Activated T-helper 1 cell treated with anti-CD3 and anti-CD28 coated beads, Interleukin-2, amount 50 U/mL, for 16 hours (primary cell): Measurements from ENCODE around the gene AGAP1.

Experiments used
- DNase-seq, 2 donors: peaks; one replicate each; pipeline ENCODE4 v3.0.0-alpha.2; 2020; ENCODE audit warnings: low read depth in 1 of 2, low spot score in 1 of 2

The AGAP1 gene

DNA sequence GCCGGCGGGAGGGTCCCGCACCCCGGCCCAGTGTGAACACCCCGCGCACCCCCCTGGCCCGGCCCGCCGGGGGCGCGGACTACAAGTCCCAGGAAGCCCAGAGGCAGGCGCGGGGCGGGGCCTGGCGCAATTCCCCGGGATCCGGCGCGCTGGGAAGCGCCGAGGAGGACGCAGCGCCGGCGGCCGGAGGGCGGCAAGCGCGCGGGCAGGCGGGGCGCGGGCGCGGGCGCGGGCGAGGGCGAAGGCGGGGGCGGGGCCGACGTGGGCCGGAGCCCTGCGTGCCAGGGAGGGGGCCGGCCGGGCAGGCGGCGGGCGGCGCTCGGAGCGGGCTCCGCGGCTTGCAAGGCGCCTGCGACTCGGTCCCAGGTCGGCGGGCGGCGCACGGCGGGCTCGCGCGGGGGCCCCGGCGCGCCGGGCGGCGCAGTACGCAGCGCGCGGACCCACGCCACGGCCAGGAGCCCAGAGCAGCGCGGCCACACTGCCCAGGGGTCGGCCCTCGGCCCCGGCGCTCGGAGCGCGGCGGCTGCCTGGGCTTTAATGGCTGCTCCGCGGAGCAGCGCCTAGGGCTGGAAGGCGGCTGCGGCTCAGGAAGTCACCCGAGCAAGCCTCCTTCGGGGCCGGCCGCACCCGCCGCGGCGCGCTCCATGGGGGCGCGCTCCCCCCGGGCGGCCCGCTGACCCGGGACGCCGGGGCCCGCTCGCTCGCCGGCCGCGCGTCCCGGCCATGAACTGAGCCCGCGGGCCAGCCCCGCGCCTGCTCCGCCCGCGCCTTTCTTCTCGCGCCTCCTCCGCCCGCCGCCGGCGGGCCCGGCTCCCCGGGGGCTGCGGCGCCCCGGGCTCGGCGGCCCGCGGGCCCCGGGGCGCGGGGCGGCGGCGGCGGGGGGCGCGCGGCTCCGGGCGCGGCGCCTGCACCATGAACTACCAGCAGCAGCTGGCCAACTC, at the start of gene AGAP1:
TSS of gene AGAP1 (plus strand) at position 269 of the 941 bp plus-strand sequence.
- no peak for DNase-seq

DNA sequence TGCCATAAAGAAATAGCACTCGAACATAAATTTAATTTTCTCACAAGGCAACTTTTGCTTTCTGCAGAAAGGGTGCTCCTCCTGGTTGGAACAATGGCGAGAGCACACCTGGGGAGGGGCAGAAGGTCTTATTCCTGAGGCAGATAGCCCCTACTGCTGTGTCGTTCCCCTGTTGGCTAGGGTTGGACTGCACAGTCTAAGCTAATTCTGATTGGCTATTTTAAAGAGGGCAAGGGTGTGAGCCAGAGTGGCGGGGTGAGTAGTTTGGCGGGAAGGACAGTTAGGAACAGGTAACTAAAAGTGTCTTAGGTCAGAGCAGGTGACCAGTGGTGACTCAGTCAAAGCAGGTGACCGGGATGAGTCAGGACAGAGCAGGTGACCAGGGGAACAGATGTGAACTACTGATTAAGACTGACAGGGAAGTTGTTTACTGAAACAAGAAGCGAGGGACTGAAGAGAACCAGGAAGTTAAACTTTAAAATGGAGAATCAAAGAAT, 49.7 kb upstream of the AGAP1 start:
- DNase-seq = no peak

DNA sequence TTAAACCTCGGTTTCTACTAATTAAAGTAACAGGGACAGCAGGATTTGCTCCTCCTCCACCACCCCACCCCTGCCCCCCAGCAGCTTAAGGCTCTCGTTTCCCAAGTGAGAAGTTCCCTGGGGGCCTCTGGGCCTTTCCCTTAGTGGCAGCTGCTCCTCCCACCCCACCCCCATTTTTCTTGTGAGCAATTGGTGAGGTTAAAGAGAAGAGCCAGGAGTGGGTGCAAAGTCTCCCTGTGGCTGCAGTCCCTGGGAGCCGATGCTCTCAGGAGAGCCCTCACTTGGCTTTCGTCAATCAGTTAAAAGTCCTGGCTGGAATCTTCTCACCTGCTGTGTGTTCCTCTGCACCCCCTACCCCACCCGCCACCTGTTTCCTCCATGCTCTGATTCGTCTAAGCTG, 48.7 kb upstream of the AGAP1 start:
- DNase-seq = no peak

DNA sequence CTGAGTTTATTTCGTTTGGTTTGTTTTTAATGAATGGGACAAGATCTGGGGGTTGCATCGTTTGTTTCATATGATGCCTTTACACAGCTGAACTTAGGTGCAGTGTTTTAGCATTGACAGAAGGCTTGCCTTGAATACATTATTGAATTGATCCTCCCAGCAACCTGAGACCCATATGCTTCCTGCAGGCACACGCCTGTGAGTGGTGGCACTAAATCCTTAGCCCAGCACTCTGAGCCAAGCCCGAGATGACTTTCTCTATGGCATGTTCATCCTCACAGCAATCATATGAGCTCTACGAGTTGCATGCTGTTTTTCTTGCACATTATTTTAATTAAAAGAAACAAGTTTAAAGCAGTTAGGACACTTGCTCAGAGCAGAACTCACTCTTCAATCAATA, 47.8 kb upstream of the AGAP1 start:
- DNase-seq = no peak

DNA sequence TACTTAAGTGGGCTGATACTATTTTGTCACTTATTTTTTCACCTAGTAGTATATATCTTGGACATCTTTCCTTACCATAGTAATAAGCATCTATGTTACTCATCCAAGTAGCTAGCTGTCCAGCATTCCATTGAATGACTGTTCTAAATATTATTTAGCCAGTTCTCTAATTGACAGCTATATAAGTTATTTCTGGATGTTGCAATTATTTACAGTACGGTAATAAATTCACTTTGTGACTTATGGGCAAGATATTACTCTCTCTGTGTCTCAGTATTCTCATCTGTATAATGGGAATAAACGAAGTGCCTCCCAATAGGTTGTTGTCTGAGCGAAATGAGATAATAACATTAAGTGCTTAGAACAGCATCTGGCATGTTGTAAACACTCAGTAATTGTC, 46.6 kb upstream of the AGAP1 start:
- DNase-seq = no peak

DNA sequence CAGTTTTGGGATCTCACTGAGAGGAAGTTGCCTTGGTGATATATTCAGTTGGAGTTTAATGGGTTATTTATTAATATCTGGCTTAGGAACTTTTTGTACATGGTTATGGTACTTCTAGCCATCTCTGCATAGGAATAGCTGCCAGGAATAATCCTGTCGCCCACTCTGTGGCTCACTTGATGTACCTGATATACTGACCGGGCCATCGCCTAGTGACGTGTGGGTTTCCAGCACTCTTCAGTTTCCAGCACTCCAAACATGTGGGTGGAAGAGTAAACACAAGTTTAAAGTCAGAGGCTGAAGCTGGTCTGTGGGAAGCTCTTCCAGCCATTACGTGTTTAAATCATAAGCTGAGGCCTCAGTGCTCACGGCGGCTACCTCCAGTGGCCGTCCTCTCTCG, 44.3 kb upstream of the AGAP1 start:
- no peak for DNase-seq

DNA sequence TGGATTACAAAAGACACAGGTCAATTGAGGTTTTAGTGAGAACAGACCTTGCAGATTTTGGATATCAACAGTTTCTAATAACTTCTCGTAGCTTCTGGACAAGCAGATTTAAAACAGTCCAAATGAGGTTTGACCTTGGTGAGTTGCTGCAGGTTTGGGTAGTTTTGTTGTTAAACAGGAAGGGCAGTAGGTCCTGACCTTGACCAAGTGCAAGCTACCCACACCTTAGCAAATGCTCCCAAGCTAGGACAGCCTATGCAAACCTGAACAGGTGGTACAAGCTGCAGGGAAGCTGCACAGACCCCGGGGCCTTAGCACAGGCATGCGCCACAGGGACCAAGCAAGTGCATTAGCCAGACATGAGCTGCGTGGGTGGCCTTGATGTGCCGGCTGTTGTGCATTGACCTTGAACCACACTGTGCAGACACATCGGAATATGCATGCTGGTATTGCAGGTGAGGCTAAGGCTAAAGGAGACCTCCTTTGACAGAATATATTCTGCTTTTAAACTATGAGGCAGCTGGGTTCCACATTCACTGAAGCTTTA, 40.2 kb upstream of the AGAP1 start:
- DNase-seq = no peak

DNA sequence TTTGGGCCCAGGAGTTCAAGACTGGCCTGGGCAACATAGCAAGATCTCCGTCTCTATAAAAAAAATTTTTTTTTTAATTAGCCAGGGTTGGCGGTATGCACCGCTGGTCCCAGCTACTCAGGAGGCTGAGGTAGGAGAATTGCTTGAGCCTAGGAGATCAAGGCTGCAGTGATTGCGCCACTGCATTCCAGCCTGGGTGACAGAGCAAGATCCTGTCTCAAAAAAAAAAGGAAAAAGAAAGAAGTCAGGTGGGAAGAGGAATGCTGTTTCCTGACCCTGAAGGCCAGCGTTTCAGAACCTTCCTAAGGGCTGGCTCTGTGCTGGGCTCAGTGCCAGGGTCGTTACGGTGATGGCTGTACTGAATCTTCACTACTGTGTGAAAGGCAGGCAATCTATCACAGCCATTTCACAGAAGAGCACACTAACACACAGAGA, 35.0 kb upstream of the AGAP1 start:
- no peak for DNase-seq

DNA sequence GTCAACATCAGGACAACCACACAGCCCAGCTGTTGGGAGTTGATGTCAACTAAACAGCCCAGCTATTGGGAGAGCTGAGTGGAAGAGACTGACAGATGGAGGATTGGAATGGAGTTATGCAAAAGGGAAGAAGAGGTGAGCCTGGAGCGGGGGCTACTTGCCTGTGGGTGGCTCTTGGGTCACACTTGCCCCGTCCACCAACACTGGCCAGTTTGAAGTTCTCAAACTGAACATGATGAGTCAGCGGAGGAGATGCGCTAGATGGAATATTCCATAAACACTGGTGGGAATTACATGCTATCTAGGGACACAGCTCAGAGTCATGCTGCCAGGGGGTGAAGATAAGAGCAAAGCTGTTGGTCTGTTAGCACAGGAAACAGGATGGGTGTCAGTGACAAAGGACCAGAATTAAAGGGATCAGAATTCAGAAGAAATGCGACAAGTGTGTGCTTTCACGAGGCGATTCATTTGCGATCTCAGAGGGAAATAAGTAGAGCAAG, 33.2 kb upstream of the AGAP1 start:
- DNase-seq = no peak

DNA sequence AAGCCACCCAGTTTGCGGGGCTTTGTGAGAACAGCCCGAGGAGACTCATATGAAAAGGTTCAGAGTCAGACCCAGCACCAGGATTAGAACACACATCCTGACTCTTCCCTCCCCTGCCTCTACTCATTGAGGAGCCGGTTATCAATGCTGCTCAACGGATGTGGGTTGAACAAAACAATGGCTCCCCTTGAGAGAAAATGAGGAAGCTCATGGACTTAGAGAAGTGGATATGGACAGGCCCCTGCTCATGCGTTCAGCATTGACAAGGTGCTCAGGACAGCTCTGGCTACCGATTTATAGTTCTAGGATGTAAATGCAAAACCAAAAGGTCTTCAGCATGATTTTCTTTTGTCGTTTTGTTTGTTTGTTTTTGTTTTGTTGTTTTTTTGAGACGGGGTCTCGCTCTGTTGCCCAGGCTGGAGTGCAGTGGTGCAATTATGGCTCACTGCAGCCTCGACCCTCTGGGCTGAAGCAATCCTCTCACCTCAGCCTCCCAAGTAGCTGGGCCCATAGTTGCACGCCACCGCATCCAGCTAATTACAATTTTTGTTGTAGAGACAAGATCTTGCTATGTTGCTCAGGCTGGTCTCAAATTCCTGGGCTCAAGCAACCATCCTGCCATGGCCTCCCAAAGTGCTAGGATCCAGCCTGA, 32.0 kb upstream of the AGAP1 start:
- no peak for DNase-seq

DNA sequence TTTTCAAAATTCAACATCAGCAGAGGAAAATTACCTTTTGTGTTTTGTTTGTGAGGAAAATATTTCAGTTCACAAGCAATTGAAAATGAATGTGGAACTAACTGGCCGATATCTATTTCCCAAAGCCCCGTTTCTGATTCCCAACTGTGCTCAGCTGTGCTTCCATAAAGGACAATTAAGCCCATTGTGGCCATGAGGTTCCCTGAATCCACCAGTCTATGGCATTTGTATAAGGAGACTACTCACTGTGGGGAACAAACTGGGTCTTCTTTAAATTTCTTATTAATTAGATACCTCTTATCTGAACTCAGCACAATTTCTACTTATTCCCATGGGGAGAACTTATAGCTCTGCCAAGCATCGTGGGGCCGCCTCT, 31.4 kb upstream of the AGAP1 start:
- no peak for DNase-seq

DNA sequence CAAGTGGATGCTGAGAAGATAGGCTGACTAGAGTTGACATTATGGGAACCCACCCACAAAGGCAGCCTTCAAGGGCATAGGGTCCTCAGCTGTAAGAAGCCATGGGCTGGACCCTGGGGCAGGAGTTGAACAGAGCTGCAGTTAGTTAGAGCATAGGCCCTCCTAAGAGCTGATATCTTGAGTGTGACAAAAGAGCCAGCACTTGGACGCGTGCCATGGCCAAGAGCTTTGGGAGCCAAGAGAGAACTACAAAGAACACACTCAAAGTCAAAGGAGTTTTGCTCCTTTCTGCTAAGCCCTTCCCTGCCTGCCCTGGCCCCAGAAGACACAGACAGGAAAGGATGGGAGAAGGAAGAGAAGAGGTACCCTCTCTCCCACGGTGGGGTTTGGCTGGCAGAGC, 29.9 kb upstream of the AGAP1 start:
- no peak for DNase-seq

DNA sequence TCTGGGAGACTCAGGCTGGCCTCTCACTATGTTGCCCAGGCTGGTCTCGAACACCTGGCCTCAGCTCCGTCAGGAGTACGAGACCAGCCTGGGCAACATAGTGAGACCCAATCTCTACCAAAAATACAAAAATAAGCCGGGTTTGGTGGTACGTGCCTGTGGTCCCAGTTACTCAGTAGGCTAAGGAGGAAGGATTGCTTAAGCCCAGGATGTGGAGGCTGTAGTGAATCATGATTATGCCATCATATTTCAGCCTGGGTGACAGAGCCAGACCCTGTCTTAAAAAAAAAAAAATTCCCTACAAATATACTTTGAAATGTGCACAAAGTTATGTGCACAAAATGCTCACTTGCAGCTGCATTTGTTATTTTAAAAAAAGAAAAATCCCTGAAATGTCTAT, 26.3 kb upstream of the AGAP1 start:
- no peak for DNase-seq

DNA sequence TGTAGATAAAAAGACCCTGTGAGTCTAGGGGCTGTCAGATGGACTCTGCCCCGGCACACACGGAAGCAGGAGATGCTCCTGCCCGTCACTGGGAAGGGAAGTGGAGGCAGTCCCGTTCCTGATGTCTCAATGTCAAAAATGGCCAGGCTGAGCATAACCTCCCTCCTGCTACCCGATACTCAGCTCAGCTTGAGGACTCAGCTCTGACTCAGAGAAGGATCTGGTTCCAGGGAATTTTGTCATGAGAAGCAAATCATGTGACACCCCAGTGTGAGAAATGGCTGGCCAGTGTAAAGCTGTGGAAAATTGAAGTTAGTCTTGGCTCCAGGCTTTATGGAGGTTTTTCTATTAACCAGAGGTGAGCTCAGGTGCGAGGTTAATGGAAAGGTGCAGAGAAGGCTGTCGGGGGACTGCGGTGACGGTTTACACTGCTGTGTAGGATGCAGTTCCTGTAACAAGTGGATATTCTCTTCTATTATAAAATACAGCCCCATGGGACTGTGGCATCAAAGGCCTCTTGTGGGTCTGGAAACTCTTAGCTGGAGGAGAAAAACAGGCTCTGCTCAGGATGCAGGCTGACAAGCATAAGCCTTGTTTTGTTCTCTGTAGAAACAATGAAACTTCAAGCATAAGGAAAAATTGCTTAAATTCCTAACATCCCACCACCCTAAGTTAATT, 24.7 kb upstream of the AGAP1 start:
- DNase-seq = no peak

DNA sequence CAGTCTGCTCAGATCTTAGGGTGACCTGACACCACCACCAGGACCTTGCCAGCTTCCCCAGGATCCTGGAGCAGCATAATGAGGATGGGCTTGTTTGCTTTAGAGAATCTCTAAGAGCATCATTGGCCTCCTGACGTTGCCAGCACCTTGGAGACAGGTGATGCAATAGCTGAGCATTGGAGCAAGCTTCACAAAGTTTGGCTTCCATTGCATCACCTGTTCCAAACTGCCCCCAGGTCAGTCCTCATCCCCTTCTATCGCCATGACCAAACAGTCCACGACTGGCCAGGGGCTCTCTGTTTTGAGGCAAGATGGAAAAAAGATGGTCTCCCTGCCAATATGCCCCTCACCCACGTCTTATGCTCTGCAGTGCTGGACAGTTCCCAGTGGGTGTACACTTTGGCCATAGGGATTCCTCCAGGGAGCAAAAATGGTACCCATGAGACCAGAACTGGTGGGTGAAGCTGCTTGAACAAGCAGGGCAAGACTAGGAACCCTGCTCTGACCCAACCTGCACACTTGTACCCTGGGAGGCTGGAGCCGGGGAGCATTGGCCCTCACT, 22.6 kb upstream of the AGAP1 start:
- DNase-seq = no peak

DNA sequence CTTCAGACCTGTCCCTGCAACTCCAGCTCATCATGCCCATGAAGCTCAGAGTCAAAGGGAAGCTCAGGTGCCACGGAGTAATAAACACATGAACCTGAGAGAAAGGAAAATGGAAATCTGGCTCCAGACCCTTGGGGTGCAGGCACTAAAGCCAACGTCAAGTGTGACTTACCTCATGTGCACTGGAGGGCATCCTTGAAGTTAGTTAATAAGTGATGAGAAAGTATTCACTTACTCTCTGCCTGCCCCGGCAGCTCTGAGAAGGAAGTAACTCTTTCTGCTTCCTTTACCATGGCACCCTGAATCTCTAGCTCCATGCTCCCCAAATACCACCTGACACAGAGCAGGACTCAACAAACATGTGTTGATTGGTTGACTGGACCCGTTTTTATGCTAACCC, 21.4 kb upstream of the AGAP1 start:
- no peak for DNase-seq

DNA sequence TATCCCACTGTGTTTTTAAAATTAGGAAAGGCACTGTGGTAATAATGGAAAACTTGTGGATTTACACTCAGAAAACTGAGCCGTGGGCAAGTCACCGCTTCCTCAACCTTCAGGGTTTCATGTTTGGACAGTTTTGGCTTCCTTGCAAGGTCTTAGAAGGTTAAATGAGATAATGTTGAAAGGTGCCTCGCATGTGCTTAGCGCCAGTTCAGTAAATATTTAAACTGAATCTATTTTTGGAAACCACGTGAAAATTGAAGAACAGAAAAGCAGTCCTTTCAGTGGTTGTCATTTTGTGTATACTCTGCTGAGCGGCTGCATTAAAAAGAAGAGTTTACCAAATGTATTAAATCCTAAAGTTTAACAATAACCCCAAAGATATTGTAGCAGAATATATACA, 15.2 kb upstream of the AGAP1 start:
- DNase-seq = no peak

DNA sequence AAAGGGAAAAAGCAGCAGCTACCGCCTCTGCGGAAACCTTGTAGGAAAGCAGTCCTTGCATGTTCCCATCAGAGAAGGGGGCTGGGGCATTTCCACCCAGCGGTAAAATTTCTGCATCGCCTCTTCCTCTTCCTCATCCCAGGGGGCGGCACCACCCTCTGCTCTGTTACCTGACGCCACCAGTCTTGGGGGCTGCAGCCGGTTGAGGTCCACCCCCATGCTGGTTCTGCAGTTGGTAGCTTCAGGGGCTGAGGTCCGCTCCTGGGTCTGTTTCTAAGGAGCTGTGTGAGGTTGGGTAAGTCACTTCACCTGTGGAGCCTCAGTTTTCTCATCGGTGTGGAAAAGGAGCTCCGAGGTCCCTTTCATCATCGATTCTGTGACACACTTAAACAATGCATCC, 14.2 kb upstream of the AGAP1 start:
- no peak for DNase-seq

DNA sequence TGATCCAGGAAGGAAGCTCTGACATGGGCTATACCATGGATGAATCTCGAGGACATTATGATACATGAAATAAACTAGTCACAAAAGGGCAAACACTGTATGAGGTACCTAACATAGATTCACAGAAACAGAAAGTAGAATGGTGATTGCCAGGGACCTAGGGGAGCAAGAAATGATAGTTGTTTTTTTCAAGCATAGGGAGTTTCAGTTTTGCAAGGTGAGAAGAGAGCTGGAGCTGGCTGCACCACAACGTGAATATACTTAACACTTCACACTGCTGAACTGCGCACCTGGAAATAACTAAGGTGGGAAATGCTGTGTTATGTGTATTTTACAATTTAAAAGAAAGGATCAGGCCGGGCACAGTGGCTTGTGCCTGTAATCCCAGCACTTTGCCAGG, 13.2 kb upstream of the AGAP1 start:
- no peak for DNase-seq

DNA sequence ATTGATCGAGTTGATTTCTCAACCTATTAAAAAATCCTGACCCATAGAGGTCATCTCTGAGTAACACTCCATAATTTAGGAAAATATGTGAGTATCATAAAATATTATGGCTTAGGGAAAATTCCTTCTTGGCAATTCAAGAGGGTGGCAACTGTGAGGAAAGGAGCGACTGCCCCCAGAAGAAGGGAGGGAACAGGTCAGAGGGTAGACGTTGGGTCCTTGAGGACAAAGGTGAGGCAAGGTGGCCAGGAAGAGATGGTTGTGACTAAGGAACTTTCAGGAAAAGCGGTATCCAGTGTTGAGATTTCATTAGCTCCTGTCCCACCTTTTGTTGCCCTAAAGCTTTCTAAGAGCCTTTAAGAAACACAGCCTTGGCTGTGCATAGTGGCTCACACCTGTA, 10.5 kb upstream of the AGAP1 start:
- no peak for DNase-seq

DNA sequence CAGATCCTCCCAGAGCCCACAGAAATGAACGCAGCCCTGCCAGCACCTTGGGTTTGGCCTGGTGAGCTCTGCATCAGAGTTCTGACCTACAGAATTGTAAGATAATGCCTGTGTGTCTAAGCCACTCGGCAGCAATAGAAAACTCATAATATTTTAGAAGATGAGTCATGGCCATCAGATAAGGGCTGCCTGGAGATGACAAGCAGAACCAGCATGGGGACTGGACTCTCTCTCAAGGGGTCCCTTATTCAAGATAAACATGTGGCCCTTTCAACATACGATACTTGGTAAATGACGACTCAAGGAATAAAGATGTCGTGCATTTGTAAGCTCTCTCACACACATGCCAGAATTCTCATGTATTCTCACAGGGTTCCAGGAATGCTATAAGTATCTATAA, 8.5 kb upstream of the AGAP1 start:
- no peak for DNase-seq
